ENCODE results near the gene PDE3A.

The PDE3A gene

DNA sequence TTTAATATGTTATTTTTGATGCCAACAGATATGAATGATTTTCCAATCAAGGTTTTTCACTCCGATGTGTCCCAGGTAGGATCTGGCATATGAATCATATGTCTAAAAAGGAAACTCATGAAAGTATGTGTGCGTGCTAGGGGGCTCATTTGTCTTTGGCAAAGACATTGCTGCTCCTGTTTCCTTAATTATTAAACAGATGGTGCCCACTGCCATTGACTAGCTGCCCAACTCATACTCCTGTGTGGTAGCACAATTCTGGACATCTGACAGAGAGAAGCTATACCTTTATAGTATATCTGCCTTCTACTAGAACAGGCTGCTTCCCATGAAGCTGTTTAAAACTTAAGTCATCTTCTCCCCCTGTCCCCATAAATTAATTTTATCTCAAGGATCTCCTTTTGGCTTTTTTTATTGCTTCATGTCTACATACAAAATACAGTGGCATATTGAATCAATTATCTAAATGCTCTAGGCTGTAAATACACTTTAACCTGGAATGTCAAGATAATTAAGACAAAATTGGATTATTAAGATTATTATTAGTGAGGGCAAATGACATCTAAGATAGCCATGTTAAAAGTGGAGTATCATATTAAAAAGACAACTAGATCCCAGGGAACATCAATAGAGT lies 1.4 kb upstream of the PDE3A start:
- TF ChIP-seq, protein P1, sequence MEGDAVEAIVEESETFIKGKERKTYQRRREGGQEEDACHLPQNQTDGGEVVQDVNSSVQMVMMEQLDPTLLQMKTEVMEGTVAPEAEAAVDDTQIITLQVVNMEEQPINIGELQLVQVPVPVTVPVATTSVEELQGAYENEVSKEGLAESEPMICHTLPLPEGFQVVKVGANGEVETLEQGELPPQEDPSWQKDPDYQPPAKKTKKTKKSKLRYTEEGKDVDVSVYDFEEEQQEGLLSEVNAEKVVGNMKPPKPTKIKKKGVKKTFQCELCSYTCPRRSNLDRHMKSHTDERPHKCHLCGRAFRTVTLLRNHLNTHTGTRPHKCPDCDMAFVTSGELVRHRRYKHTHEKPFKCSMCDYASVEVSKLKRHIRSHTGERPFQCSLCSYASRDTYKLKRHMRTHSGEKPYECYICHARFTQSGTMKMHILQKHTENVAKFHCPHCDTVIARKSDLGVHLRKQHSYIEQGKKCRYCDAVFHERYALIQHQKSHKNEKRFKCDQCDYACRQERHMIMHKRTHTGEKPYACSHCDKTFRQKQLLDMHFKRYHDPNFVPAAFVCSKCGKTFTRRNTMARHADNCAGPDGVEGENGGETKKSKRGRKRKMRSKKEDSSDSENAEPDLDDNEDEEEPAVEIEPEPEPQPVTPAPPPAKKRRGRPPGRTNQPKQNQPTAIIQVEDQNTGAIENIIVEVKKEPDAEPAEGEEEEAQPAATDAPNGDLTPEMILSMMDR (IDR thresholded peaks at IDR 0.05; ENCODE audit: low read depth, low read length, missing control alignments): no peak
- no peak overlapping the region for H3K4me3 ChIP-seq (replicated peaks; ENCODE audit: low read depth, low read length)
- DNase-seq (ENCODE audit: extremely low read depth, low read depth): no peak

DNA sequence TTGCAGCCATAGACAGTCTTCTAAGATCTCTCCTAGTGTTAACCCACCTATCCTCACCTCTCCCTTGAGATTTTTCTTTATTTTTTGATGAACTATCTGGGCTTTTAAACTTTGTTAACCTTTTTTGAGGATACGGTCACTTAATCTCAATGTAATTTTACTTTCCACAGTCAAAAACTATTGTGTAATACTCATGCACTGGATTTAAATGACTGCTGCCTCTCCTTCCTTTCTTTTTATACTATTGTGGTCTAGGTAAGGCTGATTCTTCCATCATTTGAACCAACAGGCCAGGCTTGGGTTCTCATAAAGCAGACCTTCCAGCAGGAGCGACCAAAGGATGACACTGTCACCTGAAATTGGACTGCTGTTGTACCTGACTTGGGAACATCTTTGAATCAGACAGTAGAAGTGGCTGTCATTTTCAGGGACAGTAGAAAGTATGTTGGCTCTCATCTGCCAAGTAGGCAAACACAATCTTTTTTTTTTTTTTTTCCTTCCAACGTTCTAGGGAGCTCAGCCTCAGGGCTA lies 689 bp upstream of the PDE3A start:
- H3K4me3 ChIP-seq (replicated peaks; ENCODE audit: low read depth, low read length): peak overlapping the region; percentile 47
- TF ChIP-seq, protein P1 (IDR thresholded peaks at IDR 0.05; ENCODE audit: low read depth, low read length, missing control alignments): no peak
- DNase-seq (ENCODE audit: extremely low read depth, low read depth): no peak

DNA sequence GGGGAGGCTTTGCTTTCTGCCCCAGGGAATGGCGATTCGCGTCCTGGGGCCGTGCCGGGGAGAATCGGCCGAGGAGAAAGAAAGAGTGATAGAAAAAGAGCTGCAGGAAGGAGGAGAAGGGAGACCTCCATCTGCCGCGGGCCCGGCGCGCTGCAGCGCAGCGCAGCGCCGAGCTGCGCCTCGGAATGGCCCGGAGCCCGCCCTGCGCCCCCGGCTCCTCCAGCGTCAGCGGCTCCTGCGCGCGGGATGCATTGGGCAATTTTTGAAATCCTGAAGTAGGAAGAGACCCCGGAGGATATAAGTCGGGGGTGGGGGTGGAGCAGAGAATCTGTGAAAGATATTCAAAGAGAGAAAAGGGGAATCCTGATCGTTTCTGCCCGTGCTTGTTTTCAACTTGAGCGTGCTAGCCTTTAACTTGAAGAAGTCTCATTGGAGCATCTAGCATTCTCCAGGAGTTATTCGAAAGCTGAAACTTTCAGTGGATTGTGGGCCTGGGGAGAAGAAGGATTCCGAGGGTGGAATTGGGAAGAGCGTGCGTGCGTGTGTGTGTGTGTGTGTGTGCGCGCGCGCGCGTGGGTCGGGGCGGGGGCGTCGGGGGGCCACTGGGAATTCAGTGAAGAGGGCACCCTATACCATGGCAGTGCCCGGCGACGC lies 441 bp downstream of the PDE3A start:
- H3K4me3 ChIP-seq (replicated peaks; ENCODE audit: low read depth, low read length): peak overlapping the region; percentile 47
- TF ChIP-seq, protein P1 (IDR thresholded peaks at IDR 0.05; ENCODE audit: low read depth, low read length, missing control alignments): no peak
- DNase-seq (ENCODE audit: extremely low read depth, low read depth): no peak

DNA sequence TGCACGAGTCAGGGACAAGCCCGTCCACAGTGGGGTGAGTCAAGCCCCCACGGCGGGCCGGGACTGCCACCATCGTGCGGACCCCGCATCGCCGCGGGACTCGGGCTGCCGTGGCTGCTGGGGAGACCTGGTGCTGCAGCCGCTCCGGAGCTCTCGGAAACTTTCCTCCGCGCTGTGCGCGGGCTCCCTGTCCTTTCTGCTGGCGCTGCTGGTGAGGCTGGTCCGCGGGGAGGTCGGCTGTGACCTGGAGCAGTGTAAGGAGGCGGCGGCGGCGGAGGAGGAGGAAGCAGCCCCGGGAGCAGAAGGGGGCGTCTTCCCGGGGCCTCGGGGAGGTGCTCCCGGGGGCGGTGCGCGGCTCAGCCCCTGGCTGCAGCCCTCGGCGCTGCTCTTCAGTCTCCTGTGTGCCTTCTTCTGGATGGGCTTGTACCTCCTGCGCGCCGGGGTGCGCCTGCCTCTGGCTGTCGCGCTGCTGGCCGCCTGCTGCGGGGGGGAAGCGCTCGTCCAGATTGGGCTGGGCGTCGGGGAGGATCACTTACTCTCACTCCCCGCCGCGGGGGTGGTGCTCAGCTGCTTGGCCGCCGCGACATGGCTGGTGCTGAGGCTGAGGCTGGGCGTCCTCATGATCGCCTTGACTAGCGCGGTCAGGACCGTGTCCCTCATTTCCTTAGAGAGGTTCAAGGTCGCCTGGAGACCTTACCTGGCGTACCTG lies 1.1 kb downstream of the PDE3A start:
- H3K4me3 ChIP-seq (replicated peaks; ENCODE audit: low read depth, low read length): peak overlapping the region; percentile 47
- DNase-seq (ENCODE audit: extremely low read depth, low read depth): no peak
- TF ChIP-seq, protein P1 (IDR thresholded peaks at IDR 0.05; ENCODE audit: low read depth, low read length, missing control alignments): no peak

DNA sequence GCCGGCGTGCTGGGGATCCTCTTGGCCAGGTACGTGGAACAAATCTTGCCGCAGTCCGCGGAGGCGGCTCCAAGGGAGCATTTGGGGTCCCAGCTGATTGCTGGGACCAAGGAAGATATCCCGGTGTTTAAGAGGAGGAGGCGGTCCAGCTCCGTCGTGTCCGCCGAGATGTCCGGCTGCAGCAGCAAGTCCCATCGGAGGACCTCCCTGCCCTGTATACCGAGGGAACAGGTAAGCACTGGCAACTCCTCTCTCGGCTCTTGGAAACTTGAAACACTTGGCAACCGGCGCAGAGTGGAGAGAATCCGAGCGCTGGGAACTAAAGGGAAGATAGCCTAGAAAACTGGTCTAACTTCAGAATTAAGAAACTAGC lies 1.7 kb downstream of the PDE3A start:
- TF ChIP-seq, protein P1 (IDR thresholded peaks at IDR 0.05; ENCODE audit: low read depth, low read length, missing control alignments): no peak
- H3K4me3 ChIP-seq (replicated peaks; ENCODE audit: low read depth, low read length): peak overlapping the region; percentile 47
- no peak for DNase-seq (ENCODE audit: extremely low read depth, low read depth)

DNA sequence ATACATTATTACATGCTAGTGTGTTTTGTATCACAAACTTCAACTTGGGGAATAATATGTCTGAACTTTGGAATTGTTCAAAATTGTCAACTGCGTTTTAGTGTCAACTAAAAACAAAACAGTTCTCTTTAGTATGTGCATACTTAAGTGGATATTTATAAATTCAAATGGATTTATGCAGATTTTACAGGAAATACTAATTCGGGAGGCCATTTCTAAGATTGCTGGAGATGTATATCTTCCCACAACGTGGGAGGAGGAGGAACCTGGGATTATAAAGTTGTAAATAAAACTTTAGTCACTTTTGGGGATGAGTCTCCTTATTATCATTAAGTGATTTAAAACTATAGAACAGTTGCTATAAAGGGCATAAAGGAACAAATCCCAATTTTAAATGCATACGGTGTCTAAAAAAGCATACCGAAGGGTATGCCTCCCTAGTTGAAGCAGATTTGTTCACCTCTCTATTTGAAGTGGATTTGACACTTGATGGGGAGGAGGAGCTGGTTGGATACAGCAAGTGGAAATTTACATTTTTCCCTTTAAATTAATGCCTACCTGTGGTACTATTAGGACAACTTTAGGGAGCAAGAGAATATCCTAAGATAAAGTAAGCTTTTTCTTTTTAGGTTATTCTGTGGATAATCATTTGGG lies 2.7 kb downstream of the PDE3A start:
- DNase-seq (ENCODE audit: extremely low read depth, low read depth): no peak
- TF ChIP-seq, protein P1 (IDR thresholded peaks at IDR 0.05; ENCODE audit: low read depth, low read length, missing control alignments): no peak
- H3K4me3 ChIP-seq (replicated peaks; ENCODE audit: low read depth, low read length): no peak overlapping the region
